ENCODE measurements around the gene ACSM5.

- TF ChIP-seq CTCF (IDR thresholded peaks at IDR 0.05) (no peak), CREM (CRISPR knock-in tag; IDR thresholded peaks at IDR 0.05) (no peak), MAX (CRISPR knock-in tag; IDR thresholded peaks at IDR 0.05) (no peak), NFE2L1 (CRISPR knock-in tag; IDR thresholded peaks at IDR 0.05) (no peak), AR (CRISPR knock-in tag; IDR thresholded peaks at IDR 0.05) (no peak), CREB1 (CRISPR knock-in tag; IDR thresholded peaks at IDR 0.05) (no peak), ELF4 (CRISPR knock-in tag; IDR thresholded peaks at IDR 0.05; ENCODE audit: low read depth) (no peak), E2F5 (CRISPR knock-in tag; IDR thresholded peaks at IDR 0.05) (no peak), CBFB (CRISPR knock-in tag; IDR thresholded peaks at IDR 0.05; ENCODE audit: low read depth) (no peak), KAT7 (CRISPR knock-in tag; IDR thresholded peaks at IDR 0.05; ENCODE audit: borderline replicate concordance) (no peak)
Measured at GRCh38 chr16:20396846-20397467, 12.4 kb upstream of the ACSM5 start.

Data from WTC11 (cell line).